Breast epithelium (tissue), 3 donors: ENCODE results near the gene THRA.

Experiments
- POLR2A ChIP-seq: fragments of 450-650 bp; IDR thresholded peaks from one replicate; pipeline ENCODE4 v1.6.1; 2016; ENCODE audit warnings: antibody characterized with exemption, mild to moderate bottlenecking, moderate library complexity
- TF ChIP-seq, protein P1 (sequence below), 3 donors: fragments of 450-650 bp; IDR thresholded peaks; one replicate each; pipeline ENCODE4 v1.5.1; 2016 to 2017; ENCODE audit warnings: antibody characterized with exemption in 3 of 3, mild to moderate bottlenecking in 3 of 3, moderate library complexity in 3 of 3

- TF ChIP-seq, protein P1, sequence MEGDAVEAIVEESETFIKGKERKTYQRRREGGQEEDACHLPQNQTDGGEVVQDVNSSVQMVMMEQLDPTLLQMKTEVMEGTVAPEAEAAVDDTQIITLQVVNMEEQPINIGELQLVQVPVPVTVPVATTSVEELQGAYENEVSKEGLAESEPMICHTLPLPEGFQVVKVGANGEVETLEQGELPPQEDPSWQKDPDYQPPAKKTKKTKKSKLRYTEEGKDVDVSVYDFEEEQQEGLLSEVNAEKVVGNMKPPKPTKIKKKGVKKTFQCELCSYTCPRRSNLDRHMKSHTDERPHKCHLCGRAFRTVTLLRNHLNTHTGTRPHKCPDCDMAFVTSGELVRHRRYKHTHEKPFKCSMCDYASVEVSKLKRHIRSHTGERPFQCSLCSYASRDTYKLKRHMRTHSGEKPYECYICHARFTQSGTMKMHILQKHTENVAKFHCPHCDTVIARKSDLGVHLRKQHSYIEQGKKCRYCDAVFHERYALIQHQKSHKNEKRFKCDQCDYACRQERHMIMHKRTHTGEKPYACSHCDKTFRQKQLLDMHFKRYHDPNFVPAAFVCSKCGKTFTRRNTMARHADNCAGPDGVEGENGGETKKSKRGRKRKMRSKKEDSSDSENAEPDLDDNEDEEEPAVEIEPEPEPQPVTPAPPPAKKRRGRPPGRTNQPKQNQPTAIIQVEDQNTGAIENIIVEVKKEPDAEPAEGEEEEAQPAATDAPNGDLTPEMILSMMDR (IDR thresholded peaks at IDR 0.05): no peak
- TF ChIP-seq POLR2A: no peak
Measured at GRCh38 chr17:40103071-40103661, 40.4 kb downstream of the THRA start.
